Uterus (tissue), 2 donors: ENCODE data around the gene PCGF5.

Experiments used
- CTCF ChIP-seq, 4 experiments: fragments of 200-600 bp in 2 of 4; fragments of 450-650 bp in 2 of 4; sonication (generic) in 2 of 4; IDR thresholded peaks; one replicate each; pipeline ENCODE4 v1.5.1; 2016 to 2019; ENCODE audit warnings: antibody characterized with exemption in 4 of 4, mild to moderate bottlenecking in 2 of 4, moderate library complexity in 1 of 4
- POLR2A ChIP-seq, 2 donors: fragments of 450-650 bp; IDR thresholded peaks; one replicate each; pipeline ENCODE4 v1.6.1; 2016; ENCODE audit warnings: antibody characterized with exemption in 2 of 2, mild to moderate bottlenecking in 1 of 2, moderate library complexity in 1 of 2

- TF ChIP-seq POLR2A (IDR thresholded peaks at IDR 0.05) (no peak), CTCF (IDR thresholded peaks at IDR 0.05) (no peak)
Observed at GRCh38 chr10:91190876-91191583, 29.4 kb upstream of the PCGF5 start.
